GM18511 (cell line): Measurements from ENCODE around the gene CCDC60.

Source experiments
- ATAC-seq: cut with Tn5 transposase; IDR thresholded peaks from one replicate; pipeline ENCODE4 v1.9.1; 2021; ENCODE audit warnings: mild to moderate bottlenecking, moderate library complexity; ENCODE audit not compliant: unreplicated experiment

The CCDC60 gene

GRCh38 chr12:119440803-119441360 is 106.4 kb downstream of the CCDC60 start:
- ATAC-seq, result no peak

GRCh38 chr12:119444462-119445044 is 110.0 kb downstream of the CCDC60 start:
- ATAC-seq, result peak; percentile 54

DNA sequence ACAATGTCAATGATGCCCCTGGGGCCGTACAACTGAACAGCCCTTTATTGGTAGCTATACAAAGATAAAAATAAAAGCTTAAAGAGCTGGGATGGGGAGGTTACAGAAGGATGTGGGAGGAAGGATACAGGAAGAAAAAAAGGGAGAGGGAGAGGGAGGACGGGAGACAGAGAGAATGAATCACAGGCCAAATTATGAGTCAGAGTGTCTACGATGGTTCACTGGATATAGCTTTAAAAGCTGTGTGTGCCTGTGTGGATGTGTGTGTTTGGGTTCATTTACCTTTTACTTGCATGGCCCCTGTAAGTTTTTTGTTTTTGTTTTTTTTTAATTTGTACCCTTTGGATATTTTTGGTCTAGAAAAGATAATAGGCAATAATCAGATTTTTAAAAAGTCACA is 111.9 kb downstream of the CCDC60 start:
- no peak for ATAC-seq

DNA sequence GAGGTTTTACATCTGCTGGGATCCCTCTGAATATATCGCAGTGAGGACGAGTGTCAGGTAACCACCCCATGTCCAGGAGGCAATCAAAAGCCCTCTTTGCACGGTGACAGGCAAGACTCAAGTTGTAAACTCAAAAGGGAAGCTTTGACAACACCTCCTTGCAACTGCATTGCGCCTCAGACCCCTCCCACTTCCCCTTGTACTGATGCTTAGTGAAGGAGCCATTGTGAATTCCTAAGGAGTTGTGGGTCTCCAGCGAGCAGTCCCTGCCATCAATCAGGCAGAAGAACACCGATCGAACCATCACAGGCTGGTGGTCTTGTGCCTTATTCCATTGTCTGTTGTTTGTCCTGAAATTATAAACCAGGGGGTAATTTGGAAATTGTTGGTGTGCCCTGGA is 112.6 kb downstream of the CCDC60 start:
- ATAC-seq, result no peak

DNA sequence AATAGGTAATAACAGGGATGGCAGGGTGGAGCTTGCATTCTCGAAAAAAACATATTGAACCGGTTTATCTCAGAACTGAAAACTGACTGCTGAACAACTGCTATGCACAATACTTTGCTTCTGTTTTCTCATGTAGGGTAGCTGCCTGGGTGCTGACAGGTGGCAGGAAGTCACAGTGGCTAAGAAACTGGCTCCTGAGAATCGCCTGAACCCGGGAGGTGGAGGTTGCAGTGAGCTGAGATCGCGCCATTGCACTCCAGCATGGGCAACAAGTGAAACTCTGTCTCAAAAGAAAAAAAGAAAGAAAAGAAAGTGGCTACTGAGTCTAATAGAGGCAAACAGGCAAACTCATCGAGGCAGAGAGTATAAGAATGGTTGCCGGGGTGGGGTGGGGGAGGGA is 113.1 kb downstream of the CCDC60 start:
- no peak for ATAC-seq

DNA sequence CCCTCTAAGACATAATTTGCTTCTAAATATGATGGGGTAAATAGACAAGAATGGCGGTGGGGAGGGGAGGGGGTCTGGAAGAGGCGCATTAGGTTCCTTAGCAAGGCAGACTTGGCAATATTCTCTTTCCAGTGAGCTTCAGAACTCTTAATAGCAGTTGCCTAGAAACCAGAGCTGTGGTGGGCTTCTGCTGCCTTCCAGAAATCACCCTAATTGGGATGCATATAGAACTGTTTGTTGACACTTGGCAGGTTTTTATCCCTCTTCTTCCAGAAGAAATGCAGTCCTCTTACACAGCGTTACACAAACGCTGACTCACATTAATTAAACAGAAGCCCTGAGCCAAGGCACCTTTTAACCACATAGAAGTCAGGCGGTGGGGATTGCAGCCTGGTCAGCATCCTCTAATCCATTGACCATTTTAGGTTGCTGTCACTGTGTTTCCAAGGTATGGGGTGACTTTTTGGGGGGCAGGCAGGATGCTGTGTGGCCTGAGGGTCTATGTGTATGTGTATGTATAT is 114.1 kb downstream of the CCDC60 start:
- ATAC-seq, result no peak

- no peak for ATAC-seq
Observed at GRCh38 chr12:119450771-119451170, 116.2 kb downstream of the CCDC60 start.

- ATAC-seq, result no peak
Observed at GRCh38 chr12:119456824-119457223, 122.3 kb downstream of the CCDC60 start.

DNA sequence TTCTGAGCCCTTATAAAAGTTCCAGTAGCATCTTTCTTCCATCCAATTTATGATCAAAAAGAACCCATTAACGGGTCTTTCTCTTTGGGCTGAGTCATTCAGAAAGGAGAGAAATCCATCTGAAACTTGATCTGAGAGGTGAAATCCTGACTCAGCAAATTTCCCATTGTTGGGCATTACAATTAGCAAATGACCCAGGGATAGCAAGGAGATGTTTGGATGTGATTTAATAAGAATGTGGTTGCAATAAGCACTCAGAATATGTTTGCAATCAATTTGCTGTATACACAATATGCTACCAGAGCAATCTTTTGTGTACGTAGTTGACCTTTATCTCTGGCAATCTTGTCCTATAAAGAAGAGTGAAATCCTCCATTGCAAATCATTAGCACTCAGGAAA is 122.7 kb downstream of the CCDC60 start:
- no peak for ATAC-seq

DNA sequence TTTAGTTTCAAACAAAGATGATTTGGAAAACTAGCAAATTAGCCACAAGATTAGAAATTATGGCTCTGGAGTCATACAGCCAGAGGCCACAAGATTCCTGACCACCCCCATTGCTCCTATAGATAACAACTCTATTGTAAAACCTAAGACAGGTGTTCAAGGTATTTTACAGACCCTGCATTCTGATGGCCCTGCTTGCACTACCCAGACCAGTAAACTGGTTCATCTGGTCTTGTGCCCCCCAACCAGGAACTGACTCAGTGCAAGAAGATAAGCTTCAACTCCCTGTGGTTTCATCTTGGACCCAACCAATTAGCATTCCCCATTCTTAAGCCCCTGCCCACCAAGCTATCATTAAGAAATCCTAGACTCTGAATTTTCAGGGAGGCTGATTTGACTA is 125.0 kb downstream of the CCDC60 start:
- no peak for ATAC-seq

DNA sequence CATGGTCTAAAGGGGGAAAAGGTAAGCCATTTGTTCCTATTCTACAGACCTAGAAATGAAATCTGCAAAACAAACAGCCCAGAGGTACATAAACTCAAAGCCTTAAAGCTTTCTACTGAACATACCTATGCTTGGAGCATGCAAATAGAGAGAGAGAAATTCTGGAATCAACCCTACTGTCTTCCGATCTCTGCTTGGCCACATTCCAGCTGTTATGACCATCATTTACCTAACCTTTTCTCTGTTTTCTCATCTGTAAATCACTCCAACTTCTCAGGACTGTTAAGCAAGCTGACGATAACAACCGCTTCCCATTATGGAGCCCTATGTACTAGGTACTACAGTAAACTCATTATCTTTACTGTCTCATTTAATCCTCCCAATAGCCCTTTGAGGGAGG is 126.3 kb downstream of the CCDC60 start:
- no peak for ATAC-seq

DNA sequence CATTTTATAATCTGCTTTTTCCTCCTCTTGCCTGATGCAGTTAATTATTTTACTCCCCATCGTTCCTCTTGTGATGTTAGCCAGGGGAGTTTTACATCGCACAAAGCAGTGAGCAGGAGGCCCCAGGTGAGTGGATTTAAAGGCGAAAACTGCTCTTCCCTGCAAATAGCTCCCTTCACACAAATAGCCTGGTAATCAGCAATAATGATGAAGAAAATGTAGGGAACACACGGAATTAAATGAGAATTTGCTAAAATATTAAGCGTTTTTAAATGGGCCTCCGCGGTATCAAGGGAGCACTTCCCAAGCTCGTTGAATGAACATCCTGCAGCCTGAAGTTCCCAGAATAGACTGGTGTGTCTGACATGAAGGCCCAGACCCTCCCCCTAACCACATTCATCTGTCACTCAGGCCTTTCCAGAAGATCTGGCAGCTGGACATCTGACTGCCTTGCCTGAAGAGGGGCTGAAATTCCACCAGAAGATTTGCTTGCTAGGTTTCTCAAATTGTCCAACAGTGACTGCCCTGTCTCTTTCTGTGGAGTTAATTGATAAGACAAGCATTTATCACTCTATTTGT is 127.2 kb downstream of the CCDC60 start:
- ATAC-seq, result no peak

GRCh38 chr12:119463211-119463926 is 128.8 kb downstream of the CCDC60 start:
- no peak for ATAC-seq

- ATAC-seq, result no peak
Observed at GRCh38 chr12:119468296-119468695, 133.8 kb downstream of the CCDC60 start.

DNA sequence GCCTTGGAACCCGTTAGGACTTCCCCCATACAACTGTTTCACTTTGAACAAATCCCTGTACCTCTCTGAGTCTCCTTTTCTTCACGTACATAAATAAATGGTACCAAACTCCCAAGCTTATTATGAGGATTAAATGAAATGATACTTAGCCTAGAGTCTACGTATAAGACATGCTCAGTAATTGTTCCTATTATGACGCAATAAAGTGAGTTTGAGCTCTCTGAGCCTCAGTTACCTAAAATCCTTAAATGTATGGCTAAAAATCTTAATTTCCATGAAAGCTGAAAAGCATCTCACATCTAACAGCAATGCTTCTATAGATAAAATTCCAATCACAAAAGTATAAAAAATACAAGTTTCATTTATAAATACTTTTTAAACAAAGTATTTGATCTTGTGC is 141.1 kb downstream of the CCDC60 start:
- ATAC-seq, result no peak

GRCh38 chr12:119476951-119477350 is 142.4 kb downstream of the CCDC60 start:
- ATAC-seq, result no peak

- ATAC-seq, result no peak
Observed at GRCh38 chr12:119479121-119479561, 144.6 kb downstream of the CCDC60 start.

DNA sequence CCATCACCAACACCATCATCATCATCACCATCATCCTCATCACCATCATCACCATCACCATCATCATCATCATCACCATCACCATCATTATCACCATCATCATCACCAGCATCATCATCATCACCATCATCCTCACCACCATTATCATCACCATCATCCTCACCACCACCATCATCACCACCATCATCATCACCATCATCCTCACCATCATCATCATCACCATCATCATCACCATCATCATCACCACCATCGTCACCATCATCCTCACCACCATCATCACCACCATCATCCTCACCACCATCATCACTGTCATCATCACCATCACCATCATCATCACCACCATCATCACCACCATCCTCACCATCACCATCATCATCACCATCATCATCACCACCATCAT is 146.0 kb downstream of the CCDC60 start:
- no peak for ATAC-seq

- no peak for ATAC-seq
Observed at GRCh38 chr12:119486599-119487154, 152.1 kb downstream of the CCDC60 start.

GRCh38 chr12:119491814-119492213 is 157.3 kb downstream of the CCDC60 start:
- ATAC-seq, result no peak

GRCh38 chr12:119500209-119500608 is 165.7 kb downstream of the CCDC60 start:
- ATAC-seq, result no peak

DNA sequence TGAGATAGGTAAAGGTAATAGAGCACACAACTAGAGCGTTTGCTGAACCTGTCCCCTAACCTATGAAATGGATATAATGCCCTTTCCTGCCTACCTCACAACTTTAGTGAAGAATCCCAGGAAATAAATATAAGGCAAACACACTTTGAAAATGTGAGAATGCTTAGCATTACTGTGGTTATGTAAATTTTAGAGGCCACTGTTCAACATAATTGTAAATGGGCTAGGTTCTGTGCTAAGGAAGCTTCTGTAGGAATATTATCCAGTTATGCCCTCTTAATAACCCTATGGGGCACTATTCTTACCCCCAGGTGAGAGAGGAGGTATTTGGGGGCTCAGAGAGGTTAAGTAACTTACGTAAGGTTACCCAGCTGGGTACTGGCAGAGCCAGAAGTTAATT is 166.5 kb downstream of the CCDC60 start:
- ATAC-seq, result no peak
